Adipocyte (in vitro differentiated cells): ENCODE results near the gene HNRNPLL.

ENCODE experiments used
- DNase-seq: peaks from one replicate; pipeline ENCODE4 v3.0.0-alpha.2; 2015; ENCODE audit warnings: low read depth
- H3K27me3 ChIP-seq: replicated peaks from 2 replicates; pipeline ENCODE4 v1.7.0; 2013; ENCODE audit warnings: mild to moderate bottlenecking, low read length, moderate library complexity; ENCODE audit not compliant: control insufficient read depth, insufficient read depth
- H3K36me3 ChIP-seq: 2 replicates; pipeline ENCODE4 v1.7.0; 2013; ENCODE audit warnings: low read length, mild to moderate bottlenecking, moderate library complexity; ENCODE audit not compliant: control insufficient read depth, insufficient read depth, severe bottlenecking
- H3K4me1 ChIP-seq: 2 replicates; pipeline ENCODE4 v1.7.0; 2013; ENCODE audit warnings: mild to moderate bottlenecking, low read length, moderate library complexity; ENCODE audit not compliant: control insufficient read depth, insufficient read depth
- H3K4me3 ChIP-seq: 2 replicates; pipeline ENCODE4 v1.7.0; 2013; ENCODE audit warnings: mild to moderate bottlenecking, low read length, moderate library complexity
- H3K9ac ChIP-seq: 2 replicates; pipeline ENCODE4 v1.7.0; 2013; ENCODE audit warnings: mild to moderate bottlenecking, low read length, moderate library complexity
- H3K9me3 ChIP-seq: 2 replicates; pipeline ENCODE4 v1.7.0; 2013; ENCODE audit warnings: mild to moderate bottlenecking, low read length, moderate library complexity; ENCODE audit not compliant: control insufficient read depth

HNRNPLL gene

DNA sequence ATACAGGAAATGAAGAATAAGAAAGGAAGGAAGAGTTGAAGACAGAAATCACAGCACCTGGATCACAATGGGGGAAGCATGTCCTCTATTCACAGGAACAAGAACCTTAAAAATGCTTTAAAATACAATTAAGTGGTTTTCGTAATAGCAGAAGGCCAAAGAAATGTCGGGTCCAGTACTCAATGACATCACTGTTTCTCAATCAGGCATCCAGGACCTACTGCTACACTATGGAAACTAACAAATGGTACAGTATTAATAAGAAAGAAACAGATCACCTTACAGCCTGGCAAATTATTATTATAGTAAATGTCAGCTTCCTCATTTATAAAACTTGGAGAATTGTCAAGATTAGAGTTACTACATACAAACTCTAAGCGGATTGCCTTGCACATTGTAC lies 15.8 kb downstream of the HNRNPLL start:
- H3K36me3 ChIP-seq, result peaks cover 9% of the 10 kb centered on the region
- H3K9ac ChIP-seq, result no peak overlapping the region
- peaks cover 16% of the 10 kb centered on the region for H3K4me1 ChIP-seq

GRCh38 chr2:38584881-38585280 lies 17.8 kb downstream of the HNRNPLL start:
- peak; percentile 46 for DNase-seq
- Histone ChIP-seq H3K9me3 (no peaks in the 10 kb centered on the region), H3K4me3 (no peak overlapping the region), H3K4me1 (peaks cover 18% of the 10 kb centered on the region), H3K36me3 (peaks cover 22% of the 10 kb centered on the region), H3K9ac (peak overlapping the region; percentile 0), H3K27me3 (no peaks in the 10 kb centered on the region)

More for the DNA sequence above, 15.8 kb downstream of the HNRNPLL start:
- H3K4me3 ChIP-seq, result no peak overlapping the region
- no peaks in the 10 kb centered on the region for H3K27me3 ChIP-seq
- peak; percentile 38 for DNase-seq
- H3K9me3 ChIP-seq, result no peaks in the 10 kb centered on the region

DNA sequence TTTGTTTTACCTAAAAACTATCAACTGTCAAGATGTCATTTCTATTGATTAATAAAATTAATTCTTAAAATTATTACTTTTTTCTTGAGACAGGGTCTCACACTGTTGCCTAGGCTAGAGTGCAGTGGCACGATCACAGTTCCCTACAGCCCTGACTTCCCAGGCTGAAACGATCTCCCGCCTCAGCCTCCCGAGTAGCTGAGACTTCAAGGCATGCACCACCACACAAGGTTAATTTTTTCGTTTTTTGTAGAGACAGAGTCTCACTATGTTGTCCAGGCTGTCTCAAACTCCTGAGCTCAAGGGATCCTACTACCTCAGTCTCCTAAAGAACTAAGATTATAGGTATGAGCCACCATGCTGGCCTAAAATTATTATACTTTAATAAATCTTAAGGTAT lies 18.7 kb downstream of the HNRNPLL start:
- Histone ChIP-seq H3K36me3 (peaks cover 22% of the 10 kb centered on the region), H3K9ac (no peak overlapping the region), H3K9me3 (no peaks in the 10 kb centered on the region), H3K27me3 (no peaks in the 10 kb centered on the region), H3K4me1 (peaks cover 18% of the 10 kb centered on the region), H3K4me3 (no peak overlapping the region)
- DNase-seq, result no peak

- Histone ChIP-seq H3K9me3 (no peaks in the 10 kb centered on the region), H3K9ac (no peak overlapping the region), H3K4me1 (peaks cover 18% of the 10 kb centered on the region), H3K4me3 (no peak overlapping the region), H3K27me3 (no peaks in the 10 kb centered on the region), H3K36me3 (peaks cover 22% of the 10 kb centered on the region)
- no peak for DNase-seq
Measured at GRCh38 chr2:38583524-38583923, 19.2 kb downstream of the HNRNPLL start.

DNA sequence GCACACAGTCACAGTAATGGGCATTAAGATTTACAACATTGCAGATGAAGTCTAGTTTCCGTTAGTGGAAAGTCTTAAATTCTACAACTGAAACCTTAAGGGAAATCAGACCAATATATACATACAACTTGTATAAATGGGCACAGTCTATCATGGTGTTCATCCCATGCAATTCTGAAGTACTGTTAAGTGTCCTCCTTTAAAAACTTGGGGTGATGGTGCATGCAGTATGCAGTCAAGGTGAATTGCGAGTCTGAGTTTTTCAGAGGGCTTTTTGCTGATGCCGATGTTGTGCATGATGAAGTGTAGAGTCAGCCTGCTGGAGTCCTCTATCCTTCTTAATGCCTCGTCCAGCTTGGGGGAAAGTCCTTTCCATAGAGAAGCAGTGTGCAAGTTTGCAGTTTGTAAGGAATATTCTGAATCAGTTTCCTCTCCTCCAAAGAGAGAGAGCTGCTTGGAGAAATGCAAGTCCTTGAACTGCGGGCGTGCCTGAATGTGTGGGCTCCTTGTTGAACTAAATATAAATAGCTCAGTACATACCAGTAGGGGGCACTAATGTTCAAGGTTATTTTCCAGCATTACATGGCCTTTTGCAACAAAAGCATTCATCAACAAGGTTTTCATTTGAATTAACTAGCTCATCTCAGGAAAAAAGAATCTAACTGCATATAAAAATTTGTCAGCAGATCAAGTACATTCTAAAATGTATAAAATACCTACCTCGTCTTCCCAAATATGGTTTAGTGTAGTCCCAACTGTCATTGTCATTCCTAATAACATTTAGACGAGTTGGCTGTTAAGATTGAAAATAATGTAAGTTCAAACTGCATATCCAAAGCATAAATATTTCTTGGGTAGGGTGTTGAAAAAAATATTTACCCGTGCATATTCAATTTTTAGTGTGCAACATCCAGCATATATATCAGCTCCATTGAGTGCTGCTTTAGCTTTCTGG lies 21.3 kb downstream of the HNRNPLL start:
- DNase-seq, result peak; percentile 92

GRCh38 chr2:38580115-38580636 lies 22.6 kb downstream of the HNRNPLL start:
- Histone ChIP-seq H3K9me3 (no peaks in the 10 kb centered on the region), H3K4me3 (no peak overlapping the region), H3K9ac (no peak overlapping the region), H3K27me3 (no peaks in the 10 kb centered on the region), H3K4me1 (peaks cover 12% of the 10 kb centered on the region), H3K36me3 (peaks cover 23% of the 10 kb centered on the region)
- DNase-seq, result no peak

More for the DNA sequence above, 21.3 kb downstream of the HNRNPLL start:
- peaks cover 18% of the 10 kb centered on the region for H3K4me1 ChIP-seq
- H3K4me3 ChIP-seq, result no peak overlapping the region
- H3K27me3 ChIP-seq, result no peaks in the 10 kb centered on the region
- H3K9ac ChIP-seq, result no peak overlapping the region
- H3K9me3 ChIP-seq, result no peaks in the 10 kb centered on the region
- peaks cover 24% of the 10 kb centered on the region for H3K36me3 ChIP-seq

DNA sequence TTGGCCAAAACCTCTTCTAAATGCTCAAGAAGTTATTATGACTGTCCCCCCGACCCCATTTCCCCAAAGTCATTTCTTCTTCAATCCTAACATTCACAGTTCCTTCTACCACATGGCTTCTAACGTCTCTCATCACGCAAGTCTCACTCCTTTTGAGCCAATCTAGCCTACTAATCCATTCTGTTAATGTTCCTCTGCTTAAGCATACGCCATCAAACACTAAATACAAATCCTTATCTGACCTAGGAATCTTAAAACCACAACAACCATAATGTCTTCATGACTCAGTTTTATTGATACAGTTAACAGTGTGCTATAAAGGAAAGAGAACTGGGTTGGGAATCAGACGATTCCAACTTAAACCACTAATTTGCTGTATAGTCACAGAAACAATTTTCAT lies 23.9 kb downstream of the HNRNPLL start:
- no peak overlapping the region for H3K4me3 ChIP-seq
- peaks cover 8% of the 10 kb centered on the region for H3K4me1 ChIP-seq
- H3K9ac ChIP-seq, result no peak overlapping the region
- H3K9me3 ChIP-seq, result no peaks in the 10 kb centered on the region
- peaks cover 15% of the 10 kb centered on the region for H3K36me3 ChIP-seq
- no peak for DNase-seq
- no peaks in the 10 kb centered on the region for H3K27me3 ChIP-seq

DNA sequence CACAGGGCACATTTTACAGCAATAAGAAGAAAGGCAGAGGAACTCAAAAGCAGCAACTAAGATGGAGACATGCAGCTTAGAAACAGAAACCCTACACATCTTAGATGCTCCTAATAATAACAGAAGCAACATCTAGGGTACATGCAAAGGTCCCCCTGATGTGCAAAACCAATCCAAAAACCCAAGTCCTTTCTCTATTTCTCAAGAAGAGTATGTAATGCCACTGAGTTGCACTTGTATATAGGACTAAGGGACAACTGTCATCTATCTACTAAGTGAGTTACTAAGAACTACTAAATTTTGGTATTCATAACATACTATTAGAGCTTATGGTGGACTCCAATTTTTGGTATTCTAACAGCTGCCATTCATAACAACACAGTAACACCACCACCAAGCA lies 28.4 kb downstream of the HNRNPLL start:
- DNase-seq, result no peak
- Histone ChIP-seq H3K27me3 (no peaks in the 10 kb centered on the region), H3K9ac (no peak overlapping the region), H3K9me3 (no peaks in the 10 kb centered on the region), H3K36me3 (peaks cover 18% of the 10 kb centered on the region), H3K4me1 (peaks cover 24% of the 10 kb centered on the region), H3K4me3 (no peak overlapping the region)

GRCh38 chr2:38572167-38572566 lies 30.6 kb downstream of the HNRNPLL start:
- peaks cover 30% of the 10 kb centered on the region for H3K4me1 ChIP-seq
- peak overlapping the region; percentile 41 for H3K9ac ChIP-seq
- H3K9me3 ChIP-seq, result no peaks in the 10 kb centered on the region
- H3K4me3 ChIP-seq, result peak overlapping the region; percentile 26
- peak; percentile 67 for DNase-seq
- no peaks in the 10 kb centered on the region for H3K27me3 ChIP-seq
- H3K36me3 ChIP-seq, result peaks cover 35% of the 10 kb centered on the region

- Histone ChIP-seq H3K4me3 (no peak overlapping the region), H3K9ac (no peak overlapping the region), H3K27me3 (no peaks in the 10 kb centered on the region), H3K9me3 (no peaks in the 10 kb centered on the region), H3K4me1 (peaks cover 30% of the 10 kb centered on the region), H3K36me3 (peaks cover 39% of the 10 kb centered on the region)
- no peak for DNase-seq
Measured at GRCh38 chr2:38571193-38571592, 31.5 kb downstream of the HNRNPLL start.

GRCh38 chr2:38568724-38569436 lies 33.8 kb downstream of the HNRNPLL start:
- H3K36me3 ChIP-seq, result peaks cover 50% of the 10 kb centered on the region
- no peaks in the 10 kb centered on the region for H3K27me3 ChIP-seq

More at GRCh38 chr2:38568724-38569436, 33.8 kb downstream of the HNRNPLL start:
- no peaks in the 10 kb centered on the region for H3K9me3 ChIP-seq
- DNase-seq, result no peak
- H3K4me3 ChIP-seq, result no peak overlapping the region
- peaks cover 30% of the 10 kb centered on the region for H3K4me1 ChIP-seq
- no peak overlapping the region for H3K9ac ChIP-seq
